GM18505 (cell line): Measurements from ENCODE around the gene FDX1.

Experiments
- ATAC-seq: cut with Tn5 transposase; IDR thresholded peaks from one replicate; pipeline ENCODE4 v1.9.1; 2021; ENCODE audit not compliant: unreplicated experiment
- POLR2A ChIP-seq: IDR thresholded peaks from 4 replicates; pipeline ENCODE4 v1.6.1; 2011; ENCODE audit warnings: borderline replicate concordance; ENCODE audit not compliant: insufficient read depth, insufficient read length; ENCODE audit errors: extremely low read depth

FDX1 gene

GRCh38 chr11:110491577-110492320 is 62.0 kb downstream of the FDX1 start:
- TF ChIP-seq POLR2A = no peak
- no peak for ATAC-seq

GRCh38 chr11:110492321-110492685 is 62.6 kb downstream of the FDX1 start:
- no peak for ATAC-seq
- TF ChIP-seq POLR2A = no peak

DNA sequence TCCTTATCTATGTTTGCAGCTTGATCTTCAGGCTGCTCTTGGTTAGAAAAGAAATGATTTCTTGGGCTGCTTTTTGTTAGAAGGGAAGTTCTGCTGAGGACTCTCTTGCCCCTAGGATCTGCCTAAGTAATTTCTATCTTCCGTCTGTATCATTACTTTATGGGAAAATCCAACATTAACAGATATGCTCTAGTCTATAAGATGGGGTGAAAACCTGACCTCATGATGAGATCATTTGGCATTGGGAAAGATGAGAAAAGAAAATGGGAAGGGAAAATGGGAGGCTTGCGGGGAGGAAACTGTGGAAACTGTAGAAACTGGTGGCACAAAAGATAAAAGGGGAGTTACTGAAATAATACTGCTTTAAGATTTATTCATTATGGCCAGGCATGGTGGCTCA is 63.6 kb downstream of the FDX1 start:
- no peak for TF ChIP-seq POLR2A
- ATAC-seq = no peak

DNA sequence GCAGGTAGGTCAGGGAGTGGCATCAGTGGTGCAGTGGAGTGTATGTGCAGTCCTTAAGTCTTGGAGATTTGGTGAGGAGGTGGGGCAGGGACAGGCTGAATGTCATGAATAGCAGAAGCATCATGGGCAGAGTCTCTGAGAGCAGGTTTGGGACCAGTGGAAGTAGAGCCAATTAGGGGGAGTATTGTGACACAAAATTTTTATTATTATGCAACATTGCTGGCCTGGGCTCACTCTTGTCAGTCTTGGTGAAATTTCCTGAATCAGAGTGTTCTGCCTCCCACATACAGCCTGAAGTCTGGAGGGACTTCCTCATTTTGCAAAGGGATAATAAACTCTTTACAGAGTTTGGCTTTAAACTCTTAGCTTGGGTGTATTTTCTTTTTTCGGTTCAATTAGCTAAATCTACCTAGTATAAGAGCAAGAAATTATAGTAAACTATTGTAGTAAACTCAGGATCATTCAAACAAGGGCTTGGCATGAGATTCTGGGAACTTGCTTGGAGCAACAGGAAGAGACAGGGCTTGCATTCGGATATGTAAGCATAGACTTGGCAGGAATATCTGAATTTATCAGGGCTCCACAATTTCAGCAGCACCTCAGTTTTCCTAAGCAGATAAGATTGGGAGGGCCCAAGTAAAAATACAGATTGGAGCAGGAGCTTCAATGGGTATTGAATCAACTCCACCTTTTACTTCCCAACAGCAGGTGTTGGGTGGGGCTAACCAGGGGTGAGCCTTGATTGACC is 67.7 kb downstream of the FDX1 start:
- no peak for TF ChIP-seq POLR2A

DNA sequence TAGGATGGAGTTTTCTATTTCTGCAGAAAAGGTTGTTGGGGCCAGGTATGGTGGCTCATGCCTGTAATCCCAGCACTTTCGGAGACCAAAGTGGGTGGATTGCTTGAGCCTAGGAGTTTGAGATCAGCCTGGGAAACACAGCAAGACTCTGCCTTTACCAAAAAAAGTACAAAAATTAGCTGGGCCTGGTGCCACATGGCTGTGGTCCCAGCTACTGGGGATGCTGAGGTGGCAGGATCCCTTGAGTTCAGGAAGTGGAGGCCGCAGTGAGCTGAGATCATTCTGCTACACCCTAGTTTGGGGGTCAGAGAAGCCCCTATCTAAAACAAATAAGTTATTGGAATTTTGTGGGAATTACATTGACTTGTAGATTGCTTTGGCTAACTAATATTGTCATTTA is 71.7 kb downstream of the FDX1 start:
- ATAC-seq = no peak
- no peak for TF ChIP-seq POLR2A

More for the DNA sequence above, 67.7 kb downstream of the FDX1 start:
- no peak for ATAC-seq

DNA sequence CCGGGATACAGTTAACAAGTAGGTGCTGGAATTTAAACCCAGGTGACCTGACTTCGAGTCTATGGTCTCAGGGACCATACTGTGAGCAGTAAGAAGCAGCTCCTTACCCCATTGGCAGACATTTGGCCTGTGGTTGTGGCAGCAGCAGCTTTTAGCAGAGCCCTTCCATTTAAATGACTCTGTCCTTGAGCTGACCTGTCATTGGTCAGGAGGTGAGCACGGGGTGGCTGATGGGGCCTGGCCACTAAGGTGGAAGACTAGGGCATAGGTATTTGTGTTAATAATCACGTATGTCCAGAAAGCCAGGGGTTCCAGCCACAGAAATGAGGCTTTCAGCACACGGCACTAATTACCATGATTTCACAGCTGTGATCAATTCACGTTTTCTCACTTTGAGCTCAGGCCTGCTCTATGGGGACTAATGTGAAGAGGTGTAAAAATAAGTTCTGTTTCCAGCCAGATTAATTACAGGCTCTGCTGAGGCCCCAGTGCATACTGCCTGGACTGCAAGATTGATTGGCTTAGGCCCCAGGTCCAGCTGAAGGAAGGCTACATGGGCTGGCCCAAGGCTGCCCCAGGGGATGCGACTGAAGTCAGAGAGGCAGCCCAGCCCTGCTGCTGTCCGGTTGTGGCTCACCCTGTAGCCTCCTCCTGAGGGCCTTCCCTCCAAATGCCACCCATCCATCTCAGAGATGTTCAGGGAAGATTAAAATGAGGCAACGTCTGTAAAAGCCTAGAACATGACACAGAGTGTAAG is 76.0 kb downstream of the FDX1 start:
- no peak for ATAC-seq
- no peak for TF ChIP-seq POLR2A

DNA sequence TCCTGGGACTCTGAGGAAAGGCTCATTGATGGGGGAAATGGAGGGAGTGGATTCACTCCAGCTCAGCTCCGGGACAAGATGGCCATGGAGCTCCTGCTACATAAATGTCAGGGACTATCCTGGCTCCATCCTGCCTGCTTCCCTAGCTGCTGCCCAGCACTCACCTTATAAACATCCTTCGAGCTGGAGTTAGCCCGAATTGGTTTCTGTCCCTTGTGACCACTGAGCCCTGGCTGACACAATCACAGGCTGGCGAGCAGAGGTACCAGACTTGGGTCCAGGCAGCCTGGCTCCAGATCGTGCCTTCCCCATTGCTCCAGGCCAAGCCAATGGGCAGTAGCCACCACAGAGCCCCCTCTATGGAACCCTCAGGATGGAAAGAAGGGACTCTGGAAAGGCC is 77.6 kb downstream of the FDX1 start:
- ATAC-seq = no peak
- TF ChIP-seq POLR2A = no peak

DNA sequence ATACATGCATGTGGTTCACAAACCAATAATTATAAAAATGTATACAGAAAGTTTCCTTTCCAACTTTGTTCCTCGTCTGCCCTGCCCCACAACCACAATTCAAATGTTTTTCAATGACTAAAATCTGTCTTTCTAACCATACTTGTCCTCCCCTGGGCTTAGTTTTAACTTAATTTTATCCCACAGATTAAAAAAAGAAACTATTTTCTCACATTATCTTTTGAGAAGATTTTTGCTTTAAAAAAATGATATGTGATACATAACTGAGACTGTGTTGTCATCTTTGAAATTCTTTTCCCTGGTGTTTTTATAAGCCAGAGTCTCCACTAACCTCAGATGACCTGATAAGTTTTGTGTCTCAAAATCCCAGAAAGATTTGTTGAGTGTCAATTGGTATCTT is 79.0 kb downstream of the FDX1 start:
- no peak for TF ChIP-seq POLR2A
- ATAC-seq = no peak

DNA sequence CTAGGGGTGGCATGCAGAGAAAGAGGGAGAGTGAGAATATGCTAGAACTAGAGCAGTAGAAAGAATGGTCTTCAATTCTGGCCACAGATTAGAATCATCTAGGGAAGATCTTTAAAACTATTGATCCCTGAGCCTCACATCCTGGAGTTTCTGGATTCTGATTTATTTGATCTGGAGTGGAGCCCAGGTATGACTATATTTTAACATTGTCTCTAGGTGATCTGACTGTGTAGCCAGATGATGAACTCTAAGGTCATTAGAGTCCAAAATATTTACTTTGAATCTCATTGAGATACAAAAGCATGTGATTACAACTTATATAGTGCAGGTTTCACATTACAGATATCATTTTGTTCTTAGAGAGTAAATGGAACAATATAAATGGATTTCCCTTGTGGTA is 79.7 kb downstream of the FDX1 start:
- no peak for ATAC-seq
- no peak for TF ChIP-seq POLR2A

- ATAC-seq = no peak
- no peak for TF ChIP-seq POLR2A
These were observed 82.3 kb downstream of the FDX1 start for GRCh38 chr11:110512026-110512425.

- ATAC-seq = no peak
- TF ChIP-seq POLR2A = no peak
These were observed 83.6 kb downstream of the FDX1 start for GRCh38 chr11:110513259-110513801.

DNA sequence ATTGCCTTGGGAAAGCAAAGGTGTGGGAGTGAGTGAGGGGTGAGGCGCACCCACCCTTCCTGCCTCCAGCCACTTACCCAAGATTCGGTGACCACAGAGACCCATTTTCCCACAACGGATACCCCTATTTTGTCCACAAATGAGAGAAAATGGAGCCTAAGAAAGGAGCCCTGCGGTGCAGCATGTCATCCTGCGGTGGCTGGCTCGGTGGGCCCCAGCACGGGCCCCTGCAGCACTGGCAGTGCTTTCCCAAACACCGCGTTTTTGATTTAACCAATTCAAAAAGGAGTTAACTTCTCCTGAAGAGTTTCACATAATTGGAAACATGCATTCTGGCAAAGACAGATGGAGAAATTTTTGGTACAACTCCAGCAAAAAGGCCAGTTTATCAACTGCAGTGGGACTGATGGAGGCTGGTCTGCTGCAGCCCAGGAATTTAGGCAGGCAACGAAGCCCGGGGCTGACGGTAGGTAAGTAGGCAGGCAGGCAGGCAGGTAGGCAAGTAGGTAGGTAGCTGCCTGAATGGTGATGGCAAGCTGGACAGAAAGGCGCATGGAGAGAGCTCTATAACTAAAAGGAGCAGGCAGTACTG is 84.2 kb downstream of the FDX1 start:
- ATAC-seq = no peak
- TF ChIP-seq POLR2A = no peak
